Measurements from ENCODE around the gene TSHR. TPM values are rescaled to one million over a fixed set of nuclear protein-coding genes. Genes with fewer than 3 reads are reported as not detected.

TSHR gene
- total and polyA plus RNA-seq, 2 of the 4 experiments (the other 2 are of a cell fraction), result not detected

GRCh38 chr14:80977221-80977620, 21.8 kb downstream of the TSHR start:
- ChIA-PET CTCF (interaction anchor here (1.5 kb wide), 1 partner anchor 9 kb away, joined by 4 read pairs; no protein-coding TSS in a partner anchor), POLR2A (ENCODE audit: unreplicated experiment) (interaction anchor here (0.6 kb wide), 1 partner anchor 15 kb away, joined by 6 read pairs; no protein-coding TSS in a partner anchor)
- Histone ChIP-seq H2AFZ (replicated peaks; ENCODE audit: low read length, poor library complexity) (no peak overlapping the region), H3K23ac (ENCODE audit: low read depth, low read length) (no peak overlapping the region), H2BK120ac (ENCODE audit: low read depth, low read length) (no peak overlapping the region), H3K4ac (ENCODE audit: low read depth, low read length) (no peak overlapping the region), H2BK20ac (ENCODE audit: low read depth, low read length) (no peak overlapping the region), H3K27ac (ENCODE audit: insufficient read depth, low read length) (no peak overlapping the region), H3K56ac (ENCODE audit: extremely low read depth, insufficient read depth, low read length) (no peak overlapping the region), H3K4me3 (ENCODE audit: insufficient read depth, low read depth, low read length) (no peak overlapping the region), H3K18ac (ENCODE audit: low read depth, low read length) (no peak overlapping the region), H2BK5ac (ENCODE audit: low read depth, low read length, poor library complexity, severe bottlenecking) (no peak overlapping the region), H3K4me1 (ENCODE audit: control insufficient read depth, insufficient read depth, low read length) (peaks cover 2% of the 10 kb centered on the region; the same call in 1 of the 2 replicates), H4K8ac (ENCODE audit: low read depth in 2 of 2, low read length in 2 of 2) (no peak overlapping the region), H3K9ac (ENCODE audit: low read depth, low read length) (no peak overlapping the region), H2BK15ac (ENCODE audit: low read depth, low read length) (no peak overlapping the region), H4K5ac (ENCODE audit: low read depth, low read length) (no peak overlapping the region), H3K36me3 (ENCODE audit: control insufficient read depth, insufficient read depth, low read length) (no peaks in the 10 kb centered on the region), H4K91ac (ENCODE audit: insufficient read depth, low read depth, low read length) (no peak overlapping the region), H3K14ac (replicated peaks; ENCODE audit: low read depth, low read length) (no peak overlapping the region), H3K27me3 (ENCODE audit: control insufficient read depth, insufficient read depth, low read length) (peaks cover 22% of the 10 kb centered on the region), H4K20me1 (ENCODE audit: insufficient read depth, low read length) (no peaks in the 10 kb centered on the region), H3K79me1 (ENCODE audit: low read depth in 1 of 2, low read length in 2 of 2) (no peaks in the 10 kb centered on the region), H3K9me3 (ENCODE audit: control insufficient read depth, insufficient read depth, low read length) (no peaks in the 10 kb centered on the region), H2AK5ac (ENCODE audit: low read depth, low read length) (no peak overlapping the region), H3K4me2 (ENCODE audit: low read depth, low read length) (no peak overlapping the region), H2AK9ac (replicated peaks; ENCODE audit: low read depth, low read length, poor library complexity) (no peak overlapping the region), H3K9me1 (ENCODE audit: insufficient read depth, low read length) (no peaks in the 10 kb centered on the region)
- no peak for ATAC-seq (ENCODE audit: low read depth)
- dilution Hi-C loops (cut with HindIII; ENCODE audit: low sequenced_read_pairs, unreplicated experiment), result no loop called here
- BruUV-seq (replicated peaks), result no TSS peak
- in situ Hi-C loops (cut with MboI; ENCODE audit: low sequenced_read_pairs), result no loop called here
- intact Hi-C loops (cut with micrococcal nuclease), result no loop called here
- no peak for TF ChIP-seq MAZ (IDR thresholded peaks at IDR 0.05; ENCODE audit: borderline replicate concordance, low read depth, low read length)
- TF ChIP-seq BHLHE40 (IDR thresholded peaks at IDR 0.05; ENCODE audit: low read depth, low read length), result no peak
- no peak for TF ChIP-seq RCOR1 (IDR thresholded peaks at IDR 0.05; ENCODE audit: insufficient replicate concordance, low read length)
- no peak for TF ChIP-seq RAD21 (IDR thresholded peaks at IDR 0.05; ENCODE audit: low read length)
- no peak for TF ChIP-seq MXI1 (IDR thresholded peaks at IDR 0.05; ENCODE audit: borderline replicate concordance, low read depth, low read length)
- TF ChIP-seq CHD1 (IDR thresholded peaks at IDR 0.05; ENCODE audit: low read depth, low read length), result no peak
- TF ChIP-seq SMC3 (IDR thresholded peaks at IDR 0.05; ENCODE audit: low read depth, low read length), result no peak
- no peak for TF ChIP-seq MAFK (IDR thresholded peaks at IDR 0.05; ENCODE audit: low read depth, low read length)
- TF ChIP-seq ELK1 (IDR thresholded peaks at IDR 0.05; ENCODE audit: borderline replicate concordance, low read depth, low read length), result no peak
- TF ChIP-seq FOS (IDR thresholded peaks at IDR 0.05; ENCODE audit: low read depth, low read length), result no peak
- no peak for TF ChIP-seq POLR2A (IDR thresholded peaks at IDR 0.05; ENCODE audit: low read depth, low read length)
- no peak for TF ChIP-seq NFE2L2 (IDR thresholded peaks at IDR 0.05; ENCODE audit: low read depth, low read length)
- TF ChIP-seq, protein P1, sequence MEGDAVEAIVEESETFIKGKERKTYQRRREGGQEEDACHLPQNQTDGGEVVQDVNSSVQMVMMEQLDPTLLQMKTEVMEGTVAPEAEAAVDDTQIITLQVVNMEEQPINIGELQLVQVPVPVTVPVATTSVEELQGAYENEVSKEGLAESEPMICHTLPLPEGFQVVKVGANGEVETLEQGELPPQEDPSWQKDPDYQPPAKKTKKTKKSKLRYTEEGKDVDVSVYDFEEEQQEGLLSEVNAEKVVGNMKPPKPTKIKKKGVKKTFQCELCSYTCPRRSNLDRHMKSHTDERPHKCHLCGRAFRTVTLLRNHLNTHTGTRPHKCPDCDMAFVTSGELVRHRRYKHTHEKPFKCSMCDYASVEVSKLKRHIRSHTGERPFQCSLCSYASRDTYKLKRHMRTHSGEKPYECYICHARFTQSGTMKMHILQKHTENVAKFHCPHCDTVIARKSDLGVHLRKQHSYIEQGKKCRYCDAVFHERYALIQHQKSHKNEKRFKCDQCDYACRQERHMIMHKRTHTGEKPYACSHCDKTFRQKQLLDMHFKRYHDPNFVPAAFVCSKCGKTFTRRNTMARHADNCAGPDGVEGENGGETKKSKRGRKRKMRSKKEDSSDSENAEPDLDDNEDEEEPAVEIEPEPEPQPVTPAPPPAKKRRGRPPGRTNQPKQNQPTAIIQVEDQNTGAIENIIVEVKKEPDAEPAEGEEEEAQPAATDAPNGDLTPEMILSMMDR (conservative IDR thresholded peaks at IDR 0.05; ENCODE audit: low read depth, low read length), result no peak
- no peak for TF ChIP-seq RFX5 (IDR thresholded peaks at IDR 0.05; ENCODE audit: low read depth, low read length)
- TF ChIP-seq CEBPB (IDR thresholded peaks at IDR 0.05; ENCODE audit: low read depth, low read length), result no peak
- TF ChIP-seq, protein P2, sequence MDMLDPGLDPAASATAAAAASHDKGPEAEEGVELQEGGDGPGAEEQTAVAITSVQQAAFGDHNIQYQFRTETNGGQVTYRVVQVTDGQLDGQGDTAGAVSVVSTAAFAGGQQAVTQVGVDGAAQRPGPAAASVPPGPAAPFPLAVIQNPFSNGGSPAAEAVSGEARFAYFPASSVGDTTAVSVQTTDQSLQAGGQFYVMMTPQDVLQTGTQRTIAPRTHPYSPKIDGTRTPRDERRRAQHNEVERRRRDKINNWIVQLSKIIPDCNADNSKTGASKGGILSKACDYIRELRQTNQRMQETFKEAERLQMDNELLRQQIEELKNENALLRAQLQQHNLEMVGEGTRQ (IDR thresholded peaks at IDR 0.05; ENCODE audit: low read depth, low read length), result no peak
- no peak for DNase-seq
